Memory B cell (primary cell): Measurements from ENCODE around the gene LMNB1.
"Not testable (repeated sequence)": the region's sequence is repeated elsewhere in the genome, so short reads cannot be mapped to it uniquely, and the experiment has no call there.

Source experiments
- ATAC-seq: fragments of 150-1000 bp; cut with Tn5 transposase; 2 replicates; pipeline ENCODE4 v1.10.0; 2021; ENCODE audit warnings: low read depth, mild to moderate bottlenecking, moderate library complexity
- DNase-seq, 2 donors: peaks; one replicate each; pipeline ENCODE4 v3.0.0; 2022; ENCODE audit warnings: low spot score in 2 of 2
- H3K27ac Mint-ChIP-seq: one replicate; pipeline ENCODE4 v1.8.0; 2022; ENCODE audit warnings: mild to moderate bottlenecking, moderate library complexity, mixed read lengths
- H3K27me3 Mint-ChIP-seq: one replicate; pipeline ENCODE4 v1.8.0; 2022; ENCODE audit warnings: mixed read lengths
- H3K36me3 Mint-ChIP-seq: one replicate; pipeline ENCODE4 v1.8.0; 2022; ENCODE audit warnings: mild to moderate bottlenecking, mixed read lengths
- H3K4me1 Mint-ChIP-seq: one replicate; pipeline ENCODE4 v1.8.0; 2022; ENCODE audit warnings: mixed read lengths
- H3K4me3 Mint-ChIP-seq: one replicate; pipeline ENCODE4 v1.8.0; 2022; ENCODE audit warnings: mild to moderate bottlenecking, moderate library complexity, mixed read lengths
- H3K9me3 Mint-ChIP-seq: one replicate; pipeline ENCODE4 v1.8.0; 2022; ENCODE audit warnings: mixed read lengths

The LMNB1 gene

GRCh38 chr5:126826619-126827215 is 49.8 kb downstream of the LMNB1 start:
- H3K36me3 Mint-ChIP-seq = peaks cover 27% of the 10 kb centered on the region
- H3K27me3 Mint-ChIP-seq = no peaks in the 10 kb centered on the region
- ATAC-seq (no peak), DNase-seq (no peak)
- no peak overlapping the region for H3K4me3 Mint-ChIP-seq
- H3K9me3 Mint-ChIP-seq = no peaks in the 10 kb centered on the region
- peaks cover 3% of the 10 kb centered on the region for H3K4me1 Mint-ChIP-seq
- H3K27ac Mint-ChIP-seq = peak overlapping the region; percentile 51

GRCh38 chr5:126829098-126829497 is 52.2 kb downstream of the LMNB1 start:
- no peaks in the 10 kb centered on the region for H3K9me3 Mint-ChIP-seq
- ATAC-seq = no peak
- peaks cover 3% of the 10 kb centered on the region for H3K4me1 Mint-ChIP-seq
- no peaks in the 10 kb centered on the region for H3K27me3 Mint-ChIP-seq
- peaks cover 36% of the 10 kb centered on the region for H3K36me3 Mint-ChIP-seq
- no peak overlapping the region for H3K4me3 Mint-ChIP-seq
- no peak for DNase-seq
- H3K27ac Mint-ChIP-seq = no peak overlapping the region

- Mint-ChIP-seq H3K36me3 (peaks cover 44% of the 10 kb centered on the region), H3K27me3 (no peaks in the 10 kb centered on the region), H3K9me3 (no peaks in the 10 kb centered on the region), H3K4me3 (no peak overlapping the region), H3K4me1 (peaks cover 3% of the 10 kb centered on the region), H3K27ac (no peak overlapping the region)
- no peak for DNase-seq
- ATAC-seq = no peak
Observed at GRCh38 chr5:126830061-126830460, 53.1 kb downstream of the LMNB1 start.

GRCh38 chr5:126831156-126831555 is 54.2 kb downstream of the LMNB1 start:
- no peak for ATAC-seq
- Mint-ChIP-seq H3K27me3 (no peaks in the 10 kb centered on the region), H3K27ac (no peak overlapping the region), H3K36me3 (peaks cover 39% of the 10 kb centered on the region), H3K4me1 (peaks cover 3% of the 10 kb centered on the region), H3K9me3 (no peaks in the 10 kb centered on the region), H3K4me3 (no peak overlapping the region)
- DNase-seq = no peak

- no peaks in the 10 kb centered on the region for H3K9me3 Mint-ChIP-seq
- H3K27me3 Mint-ChIP-seq = no peaks in the 10 kb centered on the region
- ATAC-seq (no peak), DNase-seq (no peak)
- peak overlapping the region; percentile 66 for H3K27ac Mint-ChIP-seq
- no peak overlapping the region for H3K4me3 Mint-ChIP-seq
- H3K4me1 Mint-ChIP-seq = no peaks in the 10 kb centered on the region
- H3K36me3 Mint-ChIP-seq = peaks cover 19% of the 10 kb centered on the region
Observed at GRCh38 chr5:126836778-126837177, 59.8 kb downstream of the LMNB1 start.

- H3K36me3 Mint-ChIP-seq = peaks cover 19% of the 10 kb centered on the region
- no peak overlapping the region for H3K4me3 Mint-ChIP-seq
- DNase-seq = no peak
- ATAC-seq = no peak
- no peaks in the 10 kb centered on the region for H3K9me3 Mint-ChIP-seq
- no peak overlapping the region for H3K27ac Mint-ChIP-seq
- H3K27me3 Mint-ChIP-seq = no peaks in the 10 kb centered on the region
- H3K4me1 Mint-ChIP-seq = no peaks in the 10 kb centered on the region
Observed at GRCh38 chr5:126837242-126837641, 60.3 kb downstream of the LMNB1 start.

- no peak overlapping the region for H3K4me3 Mint-ChIP-seq
- no peak overlapping the region for H3K27ac Mint-ChIP-seq
- peak; percentile 37 for ATAC-seq
- no peak for DNase-seq
- no peaks in the 10 kb centered on the region for H3K9me3 Mint-ChIP-seq
- H3K36me3 Mint-ChIP-seq = peaks cover 15% of the 10 kb centered on the region
- no peaks in the 10 kb centered on the region for H3K4me1 Mint-ChIP-seq
- no peaks in the 10 kb centered on the region for H3K27me3 Mint-ChIP-seq
Observed at GRCh38 chr5:126837906-126838539, 61.1 kb downstream of the LMNB1 start.

- not testable (repeated sequence) for H3K9me3 Mint-ChIP-seq, H3K27me3 Mint-ChIP-seq, H3K4me1 Mint-ChIP-seq, H3K27ac Mint-ChIP-seq, DNase-seq, ATAC-seq, H3K4me3 Mint-ChIP-seq
- H3K36me3 Mint-ChIP-seq = peaks cover 14% of the 10 kb centered on the region
Observed at GRCh38 chr5:126839407-126839806, 62.5 kb downstream of the LMNB1 start.

- DNase-seq, H3K27ac Mint-ChIP-seq, H3K27me3 Mint-ChIP-seq, ATAC-seq, H3K36me3 Mint-ChIP-seq, H3K4me3 Mint-ChIP-seq: not testable (repeated sequence)
- Mint-ChIP-seq H3K4me1 (peaks cover 15% of the 10 kb centered on the region), H3K9me3 (peaks cover 10% of the 10 kb centered on the region)
Observed at GRCh38 chr5:126843375-126843774, 66.4 kb downstream of the LMNB1 start.

- peak overlapping the region; percentile 93 for H3K27ac Mint-ChIP-seq
- peak overlapping the region; percentile 51 for H3K4me3 Mint-ChIP-seq
- ATAC-seq (peak; percentile 100), DNase-seq (peak; percentile 40 to 46)
- peaks cover 20% of the 10 kb centered on the region for H3K4me1 Mint-ChIP-seq
- peaks cover 10% of the 10 kb centered on the region for H3K9me3 Mint-ChIP-seq
- not testable (repeated sequence) for H3K27me3 Mint-ChIP-seq, H3K36me3 Mint-ChIP-seq
Observed at GRCh38 chr5:126845470-126846070, 68.6 kb downstream of the LMNB1 start.

GRCh38 chr5:126846344-126846743 is 69.4 kb downstream of the LMNB1 start:
- no peak for DNase-seq
- peaks cover 10% of the 10 kb centered on the region for H3K9me3 Mint-ChIP-seq
- no peak overlapping the region for H3K4me3 Mint-ChIP-seq
- peaks cover 7% of the 10 kb centered on the region for H3K36me3 Mint-ChIP-seq
- no peaks in the 10 kb centered on the region for H3K27me3 Mint-ChIP-seq
- peak overlapping the region; percentile 93 for H3K27ac Mint-ChIP-seq
- peaks cover 20% of the 10 kb centered on the region for H3K4me1 Mint-ChIP-seq
- no peak for ATAC-seq

GRCh38 chr5:126846744-126847455 is 70.0 kb downstream of the LMNB1 start:
- Mint-ChIP-seq H3K27ac (peak overlapping the region; percentile 93), H3K4me3 (no peak overlapping the region), H3K4me1 (peaks cover 26% of the 10 kb centered on the region)

GRCh38 chr5:126847456-126847820 is 70.5 kb downstream of the LMNB1 start:
- peaks cover 7% of the 10 kb centered on the region for H3K36me3 Mint-ChIP-seq
- H3K4me1 Mint-ChIP-seq = peaks cover 31% of the 10 kb centered on the region
- ATAC-seq = no peak
- no peak for DNase-seq
- H3K27me3 Mint-ChIP-seq = no peaks in the 10 kb centered on the region
- peak overlapping the region; percentile 45 for H3K27ac Mint-ChIP-seq
- H3K4me3 Mint-ChIP-seq = no peak overlapping the region
- peaks cover 10% of the 10 kb centered on the region for H3K9me3 Mint-ChIP-seq

More at GRCh38 chr5:126846744-126847455, 70.0 kb downstream of the LMNB1 start:
- Mint-ChIP-seq H3K9me3 (peaks cover 10% of the 10 kb centered on the region), H3K27me3 (no peaks in the 10 kb centered on the region), H3K36me3 (peaks cover 7% of the 10 kb centered on the region)
- ATAC-seq = no peak
- DNase-seq = no peak

GRCh38 chr5:126847826-126848251 is 70.9 kb downstream of the LMNB1 start:
- H3K27ac Mint-ChIP-seq = peak overlapping the region; percentile 45
- peaks cover 33% of the 10 kb centered on the region for H3K4me1 Mint-ChIP-seq
- H3K27me3 Mint-ChIP-seq = no peaks in the 10 kb centered on the region

More at GRCh38 chr5:126847826-126848251, 70.9 kb downstream of the LMNB1 start:
- peaks cover 10% of the 10 kb centered on the region for H3K9me3 Mint-ChIP-seq
- DNase-seq (no peak), ATAC-seq (no peak)
- H3K36me3 Mint-ChIP-seq = peaks cover 7% of the 10 kb centered on the region
- H3K4me3 Mint-ChIP-seq = no peak overlapping the region
